ENCODE data around the gene DPH2. TPM values are rescaled to one million over a fixed set of nuclear protein-coding genes. Genes with fewer than 3 reads are reported as not detected.

The DPH2 gene
- total RNA-seq, 4 donors from 2014 or later = 27.8 to 64.4 (median 39.8) TPM

GRCh38 chr1:43945674-43946235 is 24.1 kb upstream of the DPH2 start:
- TF ChIP-seq POLR2A (IDR thresholded peaks at IDR 0.05) (no peak), POLR2AphosphoS5 (IDR thresholded peaks at IDR 0.05) (no peak), EP300 (IDR thresholded peaks at IDR 0.05) (no peak), CTCF (IDR thresholded peaks at IDR 0.05) (no peak)
- WGBS = 17% methylated on average over 3 of the region's 3 CpGs
- no peaks in the 10 kb centered on the region for H3K9me3 ChIP-seq
- H3K36me3 ChIP-seq = peaks cover 8% of the 10 kb centered on the region
- no peaks in the 10 kb centered on the region for H3K27me3 ChIP-seq
- H3K4me1 ChIP-seq = peaks cover 39% of the 10 kb centered on the region
- peak overlapping the region; percentile 93 for H3K27ac ChIP-seq
- no peak for DNase-seq (ENCODE audit: low spot score in 2 of 2)
- H3K4me3 ChIP-seq = peak overlapping the region; percentile 87

- WGBS = 0% methylated on average over 15 of the region's 74 CpGs
- Histone ChIP-seq H3K4me3 (peak within 1 kb of the TSS; percentile 87), H3K27me3 (no peaks in the 10 kb centered on the region), H3K9me3 (no peaks in the 10 kb centered on the region), H3K27ac (peak within 1 kb of the TSS; percentile 93), H3K4me1 (peaks cover 39% of the 10 kb centered on the region), H3K36me3 (peaks cover 8% of the 10 kb centered on the region)
- TF ChIP-seq POLR2A (IDR thresholded peaks at IDR 0.05) (peak; percentile 27 to 52), CTCF (IDR thresholded peaks at IDR 0.05) (peak; percentile 65 to 80), EP300 (IDR thresholded peaks at IDR 0.05) (no peak), POLR2AphosphoS5 (IDR thresholded peaks at IDR 0.05) (peak in 2 of 3 donors; percentile 89 to 93)
- DNase-seq (ENCODE audit: low spot score in 2 of 2) = peak; percentile 95 to 96
These were observed 23.4 kb upstream of the DPH2 start, which contains the start of gene IPO13 for GRCh38 chr1:43946236-43947060. TSS of gene IPO13 (plus strand) at chr1:43946950. CDS start at chr1:43947601, 651 bp downstream.

- peaks cover 8% of the 10 kb centered on the region for H3K36me3 ChIP-seq
- no peaks in the 10 kb centered on the region for H3K9me3 ChIP-seq
- H3K27ac ChIP-seq = peak overlapping the region; percentile 93
- TF ChIP-seq POLR2A (IDR thresholded peaks at IDR 0.05) (no peak), EP300 (IDR thresholded peaks at IDR 0.05) (no peak), POLR2AphosphoS5 (IDR thresholded peaks at IDR 0.05) (no peak), CTCF (IDR thresholded peaks at IDR 0.05) (no peak)
- no peaks in the 10 kb centered on the region for H3K27me3 ChIP-seq
- H3K4me3 ChIP-seq = peak overlapping the region; percentile 87
- DNase-seq (ENCODE audit: low spot score in 2 of 2) = no peak
- peaks cover 39% of the 10 kb centered on the region for H3K4me1 ChIP-seq
- 8% methylated on average over 20 of the region's 27 CpGs for WGBS
These were observed 22.5 kb upstream of the DPH2 start for GRCh38 chr1:43947061-43947873.

GRCh38 chr1:43947874-43948437 is 21.9 kb upstream of the DPH2 start:
- DNase-seq (ENCODE audit: low spot score in 2 of 2) = no peak
- Histone ChIP-seq H3K36me3 (peaks cover 8% of the 10 kb centered on the region), H3K27ac (no peak overlapping the region), H3K27me3 (no peaks in the 10 kb centered on the region), H3K4me3 (peak overlapping the region; percentile 87), H3K9me3 (no peaks in the 10 kb centered on the region), H3K4me1 (peaks cover 39% of the 10 kb centered on the region)
- TF ChIP-seq EP300 (IDR thresholded peaks at IDR 0.05) = no peak
- no peak for TF ChIP-seq CTCF (IDR thresholded peaks at IDR 0.05)
- no peak for TF ChIP-seq POLR2AphosphoS5 (IDR thresholded peaks at IDR 0.05)
- TF ChIP-seq POLR2A (IDR thresholded peaks at IDR 0.05) = no peak
- WGBS = 17% methylated on average over 3 of the region's 3 CpGs
